Glomerular visceral epithelial cell (primary cell): ENCODE measurements around the gene NLGN2.

Experiments used
- DNase-seq: peaks from one replicate; pipeline ENCODE4 v3.0.0-alpha.2; 2016; ENCODE audit errors: extremely low spot score

The NLGN2 gene

DNA sequence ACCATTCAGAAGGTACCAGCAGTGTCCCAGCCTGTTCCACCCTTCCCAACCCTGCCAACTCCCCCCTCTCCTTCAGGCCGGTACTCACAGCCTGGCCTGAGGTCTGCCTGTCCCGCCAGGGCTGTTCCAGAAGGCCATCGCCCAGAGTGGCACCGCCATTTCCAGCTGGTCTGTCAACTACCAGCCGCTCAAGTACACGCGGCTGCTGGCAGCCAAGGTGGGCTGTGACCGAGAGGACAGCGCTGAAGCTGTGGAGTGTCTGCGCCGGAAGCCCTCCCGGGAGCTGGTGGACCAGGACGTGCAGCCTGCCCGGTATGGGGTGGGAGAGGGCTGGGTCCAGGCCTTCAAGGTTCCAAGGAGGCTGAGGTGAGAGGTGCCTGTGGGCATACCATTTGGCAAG is 7.2 kb downstream of the NLGN2 start:
- DNase-seq, result no peak

GRCh38 chr17:7415784-7416183 is 8.1 kb downstream of the NLGN2 start:
- no peak for DNase-seq

DNA sequence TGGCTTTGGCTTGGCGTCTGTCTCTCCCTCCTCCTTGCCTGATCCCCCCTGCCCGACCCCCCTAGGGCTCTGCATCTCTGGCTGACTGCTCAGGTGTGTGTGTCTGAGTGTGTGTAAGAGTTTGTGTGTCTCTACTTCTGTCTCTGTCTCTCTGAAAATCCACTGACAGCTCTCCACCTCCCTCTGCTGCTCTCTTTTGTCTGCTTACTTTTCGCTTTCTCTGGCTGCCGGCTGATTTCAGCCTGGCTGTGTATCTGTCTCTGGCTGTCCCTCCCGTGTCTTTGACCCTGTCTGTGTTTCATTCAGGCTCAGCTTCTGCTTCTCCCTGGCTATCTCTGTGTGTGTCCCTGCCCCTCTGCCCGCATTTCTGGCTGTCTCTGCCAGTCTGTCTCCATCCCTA is 8.7 kb downstream of the NLGN2 start:
- no peak for DNase-seq

GRCh38 chr17:7417056-7417655 is 9.5 kb downstream of the NLGN2 start:
- DNase-seq, result no peak

DNA sequence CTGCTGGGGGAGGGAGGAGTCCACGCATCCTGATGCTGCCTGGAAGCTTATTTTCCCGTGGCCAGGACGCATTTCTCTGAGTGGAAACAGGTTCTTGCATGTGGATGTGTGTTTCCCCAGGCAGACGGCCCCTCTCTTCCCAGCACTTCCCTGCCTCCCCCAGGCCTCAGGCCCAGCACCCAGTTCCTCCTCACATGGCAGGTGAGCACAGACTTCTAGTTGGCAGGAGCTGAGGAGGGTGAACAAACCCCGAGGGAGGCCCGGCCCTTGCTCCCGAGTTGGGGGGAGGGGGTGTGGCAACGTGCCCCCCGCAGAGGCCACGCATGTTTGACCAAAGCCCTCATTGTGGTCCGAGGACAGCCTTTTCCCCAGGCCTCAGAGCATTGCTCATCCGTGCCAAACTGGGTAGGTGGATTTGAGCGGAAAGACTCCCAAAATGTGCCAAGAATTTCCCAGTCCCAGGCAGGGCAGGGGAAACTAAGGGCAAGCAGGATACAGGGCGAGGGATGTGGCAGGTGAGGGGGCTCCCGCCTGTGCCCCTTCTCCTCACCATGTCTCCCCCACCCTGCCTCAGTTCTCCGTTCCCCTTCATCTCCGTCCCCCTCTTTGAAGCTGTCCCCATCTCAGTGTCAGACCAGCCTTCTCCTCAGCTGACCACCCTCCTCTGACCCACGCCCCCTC is 11.0 kb downstream of the NLGN2 start:
- no peak for DNase-seq

- no peak for DNase-seq
These were observed 12.4 kb downstream of the NLGN2 start, which contains the start of gene SPEM1 for GRCh38 chr17:7419819-7420610. SPEM1 (plus strand) TSS chr17:7420324; CDS start chr17:7420385, 61 bp downstream.

GRCh38 chr17:7421186-7421585 is 13.5 kb downstream of the NLGN2 start:
- no peak for DNase-seq

DNA sequence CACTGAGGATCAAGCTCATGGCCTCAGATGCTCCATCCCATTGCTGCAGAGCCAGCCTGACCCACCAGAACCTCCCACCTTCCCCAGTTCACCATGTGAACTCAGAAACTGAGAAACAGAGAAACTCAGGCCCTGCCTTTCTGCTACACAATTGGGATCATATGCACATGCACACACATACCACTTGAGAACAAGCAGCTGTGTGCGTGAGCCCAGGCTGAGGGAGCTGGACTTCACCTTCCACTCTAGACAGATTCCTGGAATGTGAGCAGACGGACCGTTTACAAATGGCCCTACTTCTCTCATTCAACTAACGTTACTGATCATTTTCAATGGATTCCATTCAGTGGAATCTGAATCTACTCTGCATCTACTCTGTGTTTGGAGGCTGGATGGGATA is 16.0 kb downstream of the NLGN2 start:
- DNase-seq, result no peak

DNA sequence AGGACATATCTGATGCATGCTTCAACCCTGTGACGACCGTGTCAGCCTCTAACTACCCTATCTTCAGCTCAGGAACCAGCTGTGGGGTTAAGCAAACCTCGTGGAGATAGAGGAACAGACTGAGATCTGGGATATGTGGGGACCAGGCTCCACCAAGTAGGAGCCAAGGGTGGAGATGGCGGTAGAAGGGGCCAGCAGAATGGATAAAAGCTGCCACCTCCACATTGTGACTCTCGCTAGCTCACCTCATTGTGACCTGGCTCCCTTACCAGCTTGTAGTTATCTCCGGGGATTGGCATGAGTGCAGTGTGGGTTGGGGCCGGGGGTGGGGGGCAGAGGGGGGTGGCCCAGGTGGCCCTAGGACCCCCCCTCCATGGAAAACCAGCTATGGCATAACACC is 17.7 kb downstream of the NLGN2 start, which contains the start of gene SPEM2:
SPEM2 (plus strand) TSS at position 301 of the 400 bp plus-strand sequence; CDS start at position 374, 73 bp downstream.
- no peak for DNase-seq

DNA sequence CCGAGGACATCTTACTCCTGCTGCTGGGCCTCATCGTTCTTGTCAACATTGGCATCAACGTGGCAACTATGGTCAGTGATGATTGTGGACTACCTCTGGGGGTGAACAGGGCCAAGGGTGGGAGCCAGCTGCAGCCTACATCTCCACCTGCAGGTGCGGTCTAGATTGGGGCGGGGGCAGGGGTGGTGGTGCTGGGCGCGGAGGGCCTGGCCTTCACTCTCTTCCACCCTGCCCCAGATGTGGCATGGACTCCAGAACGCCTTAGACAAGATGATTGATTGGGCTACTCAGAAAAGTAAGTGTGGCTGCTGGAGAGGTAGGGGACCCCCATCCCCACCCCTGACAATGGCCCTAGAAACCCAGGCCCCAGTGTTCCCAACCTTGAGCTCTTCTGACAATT is 18.1 kb downstream of the NLGN2 start:
- DNase-seq, result no peak

- no peak for DNase-seq
These were observed 18.7 kb downstream of the NLGN2 start for GRCh38 chr17:7426203-7426863.

DNA sequence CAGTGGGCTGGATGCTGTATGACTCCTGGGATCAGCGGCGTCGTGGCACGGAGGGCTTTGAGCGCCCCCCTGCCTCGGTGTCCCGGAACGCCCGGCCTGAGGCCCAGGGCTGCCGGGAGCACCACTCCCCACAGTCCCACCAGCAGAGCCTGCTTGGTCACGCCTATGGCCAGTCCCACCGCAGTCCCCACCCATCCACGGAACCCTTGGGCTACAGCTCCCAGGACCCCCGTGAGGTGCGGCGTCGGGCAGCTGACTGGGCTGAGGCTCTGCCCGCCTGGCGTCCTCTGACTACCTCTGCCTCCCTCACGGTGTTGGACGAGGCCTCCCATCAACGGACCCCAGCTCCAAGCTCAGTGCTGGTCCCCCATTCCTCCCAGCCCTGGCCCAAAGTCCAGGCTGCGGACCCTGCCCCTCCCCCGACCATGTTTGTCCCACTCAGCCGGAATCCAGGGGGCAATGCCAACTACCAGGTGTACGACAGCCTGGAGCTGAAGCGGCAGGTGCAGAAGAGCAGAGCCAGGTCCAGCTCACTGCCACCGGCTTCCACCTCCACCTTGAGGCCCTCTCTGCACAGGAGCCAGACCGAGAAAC is 19.3 kb downstream of the NLGN2 start:
- no peak for DNase-seq

DNA sequence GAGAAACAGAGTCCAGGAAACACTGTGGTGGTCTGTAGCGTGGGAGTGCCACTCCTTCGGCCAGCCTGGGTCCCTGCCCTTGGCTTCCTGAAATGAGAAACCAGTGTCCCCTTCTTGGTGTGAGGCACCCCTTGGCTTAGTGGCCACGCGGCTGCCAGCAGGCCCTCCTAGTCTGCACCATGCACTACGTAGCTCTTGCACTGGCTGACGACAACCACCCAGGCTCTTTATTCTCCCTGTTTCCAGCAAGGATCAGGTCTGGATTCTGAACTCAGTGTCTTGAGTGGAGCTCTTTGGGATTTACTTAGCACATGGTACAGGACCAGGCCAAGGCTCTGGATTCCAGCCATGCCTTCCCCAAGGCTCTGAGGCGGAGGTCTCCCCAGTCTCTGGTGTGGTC is 19.9 kb downstream of the NLGN2 start:
- DNase-seq, result no peak

DNA sequence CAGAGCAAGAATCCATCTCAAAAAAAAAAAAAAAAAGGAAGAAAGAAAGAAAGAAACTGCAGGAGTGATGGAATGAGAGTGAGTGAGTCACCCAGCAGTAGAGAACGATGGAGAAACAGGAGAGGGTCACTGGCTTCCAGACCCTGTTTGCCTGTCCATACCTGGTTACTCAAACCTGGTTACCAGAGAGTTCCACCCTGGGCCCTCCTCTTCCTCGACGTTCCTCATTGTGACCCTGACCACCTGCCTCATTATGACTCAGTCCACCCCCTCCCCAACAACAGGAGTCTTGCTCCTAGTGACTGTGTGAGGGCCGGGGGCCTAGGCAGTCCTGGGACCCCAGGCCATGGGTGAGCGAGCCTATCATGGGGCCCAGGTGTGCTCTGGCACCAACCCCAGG is 20.9 kb downstream of the NLGN2 start, which contains the start of gene SPEM3:
SPEM3 (plus strand) TSS at position 301 of the 400 bp plus-strand sequence; CDS start at position 347, 46 bp downstream.
- DNase-seq, result no peak

DNA sequence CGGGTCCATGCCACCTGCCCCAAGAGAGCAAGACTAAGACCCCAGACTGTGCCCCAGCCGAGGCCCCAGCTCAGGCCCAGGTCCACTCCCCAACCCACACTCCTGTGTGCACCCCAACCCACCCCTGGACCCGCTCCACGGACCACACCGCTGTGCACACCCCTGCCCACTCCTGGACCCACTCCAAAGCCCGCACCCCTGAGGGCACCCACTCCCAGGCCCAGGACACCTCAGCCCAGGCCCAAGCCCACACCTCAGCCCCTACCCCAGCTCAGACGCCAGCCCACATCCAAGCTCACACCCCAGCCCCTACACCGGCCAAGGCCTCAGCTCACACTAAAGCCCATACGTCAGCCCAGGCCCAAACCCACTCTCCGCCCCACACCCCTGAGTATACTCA is 22.1 kb downstream of the NLGN2 start:
- DNase-seq, result no peak

DNA sequence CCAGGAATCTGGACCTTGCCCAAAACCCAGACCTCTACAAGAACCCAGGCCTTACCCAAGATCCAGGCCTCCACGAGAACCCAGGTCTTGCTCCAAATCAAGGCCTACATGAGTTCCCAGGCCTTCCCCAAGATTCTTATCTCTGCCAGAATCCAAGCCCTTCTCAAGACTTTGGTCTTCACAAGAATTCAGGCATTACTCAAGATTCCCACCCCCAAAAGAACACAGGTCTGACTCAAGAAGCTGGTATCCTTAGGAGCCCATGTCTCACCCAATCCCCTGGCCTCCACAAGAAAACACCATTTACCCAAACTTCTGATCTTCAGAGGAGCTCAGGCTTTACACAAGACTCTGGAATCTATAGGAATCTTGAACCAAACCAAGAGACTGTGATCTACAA is 23.6 kb downstream of the NLGN2 start:
- DNase-seq, result no peak

- no peak for DNase-seq
These were observed 24.7 kb downstream of the NLGN2 start for GRCh38 chr17:7432296-7432695.

- DNase-seq, result peak; percentile 60
These were observed 28.3 kb downstream of the NLGN2 start for GRCh38 chr17:7435676-7436555.

DNA sequence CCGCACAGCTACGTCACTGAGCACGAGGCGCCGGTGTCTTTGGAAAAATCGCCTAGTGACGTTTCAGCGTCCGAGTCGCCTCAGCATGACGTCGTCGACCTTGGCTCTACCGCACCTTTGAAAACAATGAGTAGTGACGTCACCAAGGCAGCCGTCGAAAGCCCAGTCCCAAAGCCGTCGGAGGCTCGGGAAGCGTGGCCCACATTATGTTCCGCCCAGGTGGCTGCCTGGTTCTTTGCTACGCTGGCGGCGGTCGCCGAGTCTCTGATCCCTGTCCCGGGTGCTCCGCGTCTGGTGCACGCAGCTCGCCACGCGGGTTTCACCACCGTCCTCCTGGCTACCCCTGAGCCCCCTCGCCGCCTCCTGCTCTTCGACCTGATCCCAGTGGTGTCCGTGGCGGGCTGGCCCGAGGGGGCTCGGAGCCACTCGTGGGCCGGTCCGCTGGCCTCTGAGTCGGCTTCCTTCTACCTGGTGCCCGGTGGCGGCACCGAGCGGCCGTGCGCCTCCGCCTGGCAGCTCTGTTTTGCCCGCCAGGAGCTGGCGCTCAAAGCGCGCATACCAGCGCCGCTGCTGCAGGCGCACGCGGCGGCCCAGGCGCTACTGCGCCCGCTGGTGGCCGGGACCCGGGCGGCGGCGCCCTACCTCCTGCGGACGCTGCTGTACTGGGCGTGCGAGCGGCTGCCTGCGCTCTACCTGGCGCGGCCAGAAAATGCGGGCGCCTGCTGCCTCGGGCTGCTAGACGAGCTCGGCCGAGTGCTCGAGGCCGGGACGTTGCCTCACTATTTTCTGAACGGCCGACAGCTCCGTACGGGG is 29.1 kb downstream of the NLGN2 start:
- DNase-seq, result peak; percentile 86

DNA sequence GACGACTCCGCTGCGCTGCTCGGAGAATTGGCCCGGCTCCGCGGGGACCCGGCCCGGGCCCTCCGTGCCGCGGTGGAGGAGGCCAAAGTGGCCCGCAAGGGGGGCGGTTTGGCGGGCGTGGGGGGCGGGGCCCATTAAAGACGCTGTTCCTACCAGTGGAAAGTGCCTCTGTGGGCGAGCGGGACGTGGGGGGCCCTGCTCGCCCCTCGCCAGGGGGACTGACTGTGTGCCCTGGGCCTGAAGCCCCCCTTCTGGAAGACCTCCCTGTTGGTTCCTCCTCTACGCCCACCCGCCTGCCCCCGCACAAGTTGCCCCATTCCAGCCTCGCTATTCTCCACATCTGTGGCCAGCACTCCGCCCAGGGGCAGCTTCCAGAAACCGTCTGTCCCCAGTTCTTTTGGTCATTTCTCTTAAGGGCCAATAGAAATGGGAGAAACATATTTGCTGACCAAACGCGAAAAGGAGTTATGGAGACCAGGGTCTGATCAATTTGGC is 29.8 kb downstream of the NLGN2 start:
- no peak for DNase-seq
